PFSK-1 (cell line): ENCODE measurements around the gene BTLA.

Experiments
- FOXP2 ChIP-seq: optimal IDR thresholded peaks from 2 replicates; pipeline ENCODE3; 2011; ENCODE audit warnings: borderline replicate concordance, control low read depth, inconsistent platforms; ENCODE audit not compliant: insufficient read depth; ENCODE audit errors: extremely low read length, extremely low read depth
- POLR2AphosphoS5 ChIP-seq: IDR thresholded peaks from 2 replicates; pipeline ENCODE4 v1.6.1; 2012; ENCODE audit warnings: low read depth, mild to moderate bottlenecking, control low read depth, low read length, moderate library complexity
- REST ChIP-seq, 2 experiments: IDR thresholded peaks; 2 replicates each; pipeline versions ENCODE4 v1.6.1 to v1.8.0; 2011 to 2012; ENCODE audit warnings: low read depth in 2 of 2, low read length in 2 of 2, control low read depth in 1 of 2, inconsistent platforms in 1 of 2, mild to moderate bottlenecking in 1 of 2, moderate library complexity in 1 of 2; ENCODE audit not compliant: insufficient read depth in 1 of 2
- SIN3A ChIP-seq: IDR thresholded peaks from 2 replicates; pipeline ENCODE4 v1.6.1; 2012; ENCODE audit warnings: mild to moderate bottlenecking, low read length, moderate library complexity, borderline replicate concordance; ENCODE audit not compliant: insufficient read depth
- TAF1 ChIP-seq: IDR thresholded peaks from 2 replicates; pipeline ENCODE4 v1.6.1; 2012; ENCODE audit warnings: low read length, control low read depth, borderline replicate concordance; ENCODE audit not compliant: insufficient read depth

Gene BTLA

GRCh38 chr3:112427123-112427522 lies 72.1 kb downstream of the BTLA start:
- no peak for TF ChIP-seq TAF1
- TF ChIP-seq POLR2AphosphoS5, result no peak
- TF ChIP-seq FOXP2, result no peak
- TF ChIP-seq SIN3A, result no peak
- no peak for TF ChIP-seq REST (IDR thresholded peaks at IDR 0.05; ENCODE audit: insufficient read depth in 1 of 2, low read depth in 2 of 2, low read length in 2 of 2)

- TF ChIP-seq TAF1 (no peak), REST (IDR thresholded peaks at IDR 0.05; ENCODE audit: insufficient read depth in 1 of 2, low read depth in 2 of 2, low read length in 2 of 2) (no peak), FOXP2 (no peak), POLR2AphosphoS5 (no peak), SIN3A (no peak)
Observed at GRCh38 chr3:112425858-112426750, 73.2 kb downstream of the BTLA start.

GRCh38 chr3:112425382-112425781 lies 73.9 kb downstream of the BTLA start:
- TF ChIP-seq TAF1 (no peak), SIN3A (no peak), POLR2AphosphoS5 (no peak), FOXP2 (no peak), REST (IDR thresholded peaks at IDR 0.05; ENCODE audit: insufficient read depth in 1 of 2, low read depth in 2 of 2, low read length in 2 of 2) (no peak)

GRCh38 chr3:112424394-112424793 lies 74.9 kb downstream of the BTLA start:
- TF ChIP-seq REST (IDR thresholded peaks at IDR 0.05; ENCODE audit: insufficient read depth in 1 of 2, low read depth in 2 of 2, low read length in 2 of 2) (no peak), TAF1 (no peak), FOXP2 (no peak)
